Osteocyte (in vitro differentiated cells): ENCODE measurements around the gene VSNL1. TPM values are rescaled to one million over a fixed set of nuclear protein-coding genes. Genes with fewer than 3 reads are reported as not detected.

ENCODE experiments used
- DNase-seq: peaks from one replicate; pipeline ENCODE4 v3.0.0; 2021; ENCODE audit warnings: mixed read lengths; ENCODE audit not compliant: unreplicated experiment; ENCODE audit errors: extremely low spot score
- H3K27ac Mint-ChIP-seq: one replicate; pipeline ENCODE4 v1.8.0; 2021; ENCODE audit warnings: mild to moderate bottlenecking, mixed read lengths; ENCODE audit not compliant: unreplicated experiment
- H3K27me3 Mint-ChIP-seq: one replicate; pipeline ENCODE4 v1.8.0; 2021; ENCODE audit warnings: mixed read lengths; ENCODE audit not compliant: unreplicated experiment
- H3K36me3 Mint-ChIP-seq: one replicate; pipeline ENCODE4 v1.8.0; 2021; ENCODE audit warnings: mixed read lengths; ENCODE audit not compliant: unreplicated experiment
- H3K4me1 Mint-ChIP-seq: one replicate; pipeline ENCODE4 v1.8.0; 2021; ENCODE audit warnings: mixed read lengths; ENCODE audit not compliant: unreplicated experiment
- H3K4me3 Mint-ChIP-seq: one replicate; pipeline ENCODE4 v1.8.0; 2021; ENCODE audit warnings: mild to moderate bottlenecking, moderate library complexity, mixed read lengths; ENCODE audit not compliant: unreplicated experiment
- H3K9me3 Mint-ChIP-seq: one replicate; pipeline ENCODE4 v1.8.0; 2021; ENCODE audit warnings: mixed read lengths; ENCODE audit not compliant: unreplicated experiment
- total RNA-seq: library from RNA; stranded (reverse); gene quantifications from 2 replicates; pipeline ENCODE4 v1.2.1, GENCODE V29; 2021
- TF ChIP-seq, protein P1 (sequence below): fragments of 200-600 bp; sonication (generic); IDR thresholded peaks from 2 replicates; pipeline ENCODE4 v1.5.0; 2021; ENCODE audit warnings: antibody characterized with exemption, mild to moderate bottlenecking, moderate library complexity

VSNL1 gene
- total RNA-seq, 1 donor from 2014 or later, result not detected

DNA sequence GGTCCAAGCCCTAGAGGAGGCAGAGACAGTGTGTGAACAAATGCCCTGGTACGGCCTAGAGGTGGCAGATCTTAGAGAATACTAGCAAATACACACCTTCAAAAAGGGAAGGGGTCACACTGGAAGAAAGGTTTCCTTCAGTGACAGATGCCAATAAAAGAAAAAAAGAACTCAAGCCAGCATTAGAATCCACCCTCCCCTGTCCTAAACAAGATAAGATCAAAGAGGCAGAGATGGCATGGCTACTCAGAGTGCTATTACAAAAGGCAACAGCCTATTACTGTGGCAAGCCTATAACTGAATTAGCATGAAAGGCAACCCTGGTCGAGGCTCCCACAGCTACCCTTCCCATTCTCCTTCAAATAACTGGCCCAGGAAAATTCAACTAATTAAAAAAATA, 143.5 kb downstream of the VSNL1 start:
- H3K27me3 Mint-ChIP-seq, result no peaks in the 10 kb centered on the region
- H3K36me3 Mint-ChIP-seq, result peaks cover 33% of the 10 kb centered on the region
- no peak overlapping the region for H3K27ac Mint-ChIP-seq
- no peaks in the 10 kb centered on the region for H3K4me1 Mint-ChIP-seq
- no peak overlapping the region for H3K4me3 Mint-ChIP-seq
- TF ChIP-seq, protein P1, sequence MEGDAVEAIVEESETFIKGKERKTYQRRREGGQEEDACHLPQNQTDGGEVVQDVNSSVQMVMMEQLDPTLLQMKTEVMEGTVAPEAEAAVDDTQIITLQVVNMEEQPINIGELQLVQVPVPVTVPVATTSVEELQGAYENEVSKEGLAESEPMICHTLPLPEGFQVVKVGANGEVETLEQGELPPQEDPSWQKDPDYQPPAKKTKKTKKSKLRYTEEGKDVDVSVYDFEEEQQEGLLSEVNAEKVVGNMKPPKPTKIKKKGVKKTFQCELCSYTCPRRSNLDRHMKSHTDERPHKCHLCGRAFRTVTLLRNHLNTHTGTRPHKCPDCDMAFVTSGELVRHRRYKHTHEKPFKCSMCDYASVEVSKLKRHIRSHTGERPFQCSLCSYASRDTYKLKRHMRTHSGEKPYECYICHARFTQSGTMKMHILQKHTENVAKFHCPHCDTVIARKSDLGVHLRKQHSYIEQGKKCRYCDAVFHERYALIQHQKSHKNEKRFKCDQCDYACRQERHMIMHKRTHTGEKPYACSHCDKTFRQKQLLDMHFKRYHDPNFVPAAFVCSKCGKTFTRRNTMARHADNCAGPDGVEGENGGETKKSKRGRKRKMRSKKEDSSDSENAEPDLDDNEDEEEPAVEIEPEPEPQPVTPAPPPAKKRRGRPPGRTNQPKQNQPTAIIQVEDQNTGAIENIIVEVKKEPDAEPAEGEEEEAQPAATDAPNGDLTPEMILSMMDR, result no peak
- H3K9me3 Mint-ChIP-seq, result no peaks in the 10 kb centered on the region
- no peak for DNase-seq

GRCh38 chr2:17688600-17688999, 148.1 kb downstream of the VSNL1 start:
- Mint-ChIP-seq H3K36me3 (peaks cover 43% of the 10 kb centered on the region), H3K27ac (no peak overlapping the region), H3K9me3 (no peaks in the 10 kb centered on the region), H3K4me1 (no peaks in the 10 kb centered on the region), H3K4me3 (no peak overlapping the region), H3K27me3 (no peaks in the 10 kb centered on the region)
- DNase-seq, result no peak
- TF ChIP-seq, protein P1, result no peak

DNA sequence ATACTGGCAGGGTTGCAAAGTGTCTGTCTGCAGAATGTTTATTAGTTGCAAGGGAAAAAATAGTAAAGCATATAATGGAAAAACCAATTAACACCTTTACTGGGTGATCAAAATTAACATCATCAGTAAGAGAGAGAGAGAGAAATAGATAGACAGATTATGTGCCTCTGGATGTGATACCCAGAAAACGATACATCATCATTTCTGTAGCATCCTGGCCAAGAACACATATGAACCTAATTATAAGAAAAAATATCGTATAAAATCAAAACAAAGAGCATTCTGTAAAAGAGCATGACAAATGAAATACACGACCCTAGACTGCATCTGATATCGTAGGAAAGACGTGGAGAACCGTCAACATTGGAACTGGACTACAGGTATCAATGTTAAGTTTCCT, 148.5 kb downstream of the VSNL1 start:
- TF ChIP-seq, protein P1, result no peak
- Mint-ChIP-seq H3K4me1 (no peaks in the 10 kb centered on the region), H3K9me3 (no peaks in the 10 kb centered on the region), H3K36me3 (peaks cover 45% of the 10 kb centered on the region), H3K4me3 (no peak overlapping the region), H3K27me3 (no peaks in the 10 kb centered on the region), H3K27ac (no peak overlapping the region)
- DNase-seq, result no peak

DNA sequence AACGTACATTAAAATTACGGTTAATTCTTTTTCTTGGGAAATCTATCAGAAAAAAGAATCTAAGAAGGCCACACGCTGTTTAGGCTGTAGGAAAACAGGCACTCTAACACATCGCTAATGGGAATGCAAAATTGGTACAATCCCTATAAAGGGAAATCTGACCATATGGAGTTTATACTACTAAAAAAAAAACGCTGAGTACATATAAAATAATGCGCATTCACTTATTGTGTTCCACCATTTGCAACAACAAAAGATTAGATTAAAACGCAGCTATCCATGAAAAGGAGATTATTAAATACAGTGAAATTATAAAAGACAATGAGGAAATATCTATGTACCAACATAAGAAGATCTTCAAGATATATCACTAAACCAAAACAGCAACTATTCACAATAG, 150.3 kb downstream of the VSNL1 start:
- TF ChIP-seq, protein P1, result no peak
- Mint-ChIP-seq H3K36me3 (peaks cover 50% of the 10 kb centered on the region), H3K27ac (no peak overlapping the region), H3K9me3 (no peaks in the 10 kb centered on the region), H3K4me3 (no peak overlapping the region), H3K27me3 (no peaks in the 10 kb centered on the region), H3K4me1 (no peaks in the 10 kb centered on the region)
- DNase-seq, result no peak

Other genes starting within 250 kb of the VSNL1 start
- gene RAD51AP2, start 22.3 kb upstream of the VSNL1 start, total RNA-seq, result not detected in 2 replicates
- gene SMC6, start 213.1 kb downstream of the VSNL1 start, total RNA-seq, result 21.3 and 22.5 TPM in 2 replicates
- 5.5 and 11.0 TPM in 2 replicates for gene GEN1, start 213.4 kb downstream of the VSNL1 start, total RNA-seq